ENCODE results near the gene CHRNA9.

GRCh38 chr4:40378619-40379018 is 43.5 kb downstream of the CHRNA9 start:
- TF ChIP-seq POLR2A (IDR thresholded peaks at IDR 0.05) = no peak
- no peak for TF ChIP-seq CTCF (IDR thresholded peaks at IDR 0.05)
